ENCODE results near the gene AGK.

Gene AGK

GRCh38 chr7:141701489-141702046, 150.4 kb downstream of the AGK start:
- Histone ChIP-seq H3K27me3 (ENCODE audit: low read length) (no peaks in the 10 kb centered on the region), H2AFZ (ENCODE audit: low read depth, low read length, severe bottlenecking) (peak overlapping the region; percentile 80), H3F3A (ENCODE audit: insufficient read depth) (no peaks in the 10 kb centered on the region; the same call in 1 of the 2 replicates), H3K9me2 (replicated peaks; ENCODE audit: insufficient read depth, low read length) (no peaks in the 10 kb centered on the region), H3K36me3 (ENCODE audit: low read length) (no peaks in the 10 kb centered on the region), H3K9ac (ENCODE audit: low read length) (peak overlapping the region; percentile 52), H3K4me3 (ENCODE audit: insufficient read depth, low read length, poor library complexity, severe bottlenecking) (peak overlapping the region; percentile 66), H3K9me3 (ENCODE audit: insufficient read depth, low read length) (no peaks in the 10 kb centered on the region), H3K27ac (ENCODE audit: low read depth, low read length) (no peak overlapping the region), H4K20me1 (ENCODE audit: low read depth, low read length) (no peaks in the 10 kb centered on the region), H3K79me2 (ENCODE audit: insufficient read depth, low read length) (no peaks in the 10 kb centered on the region), H3K4me2 (ENCODE audit: low read depth, low read length, poor library complexity, severe bottlenecking) (peak overlapping the region; percentile 57)
- no peak for TF ChIP-seq CTCF (IDR thresholded peaks at IDR 0.05; ENCODE audit: insufficient read depth, low read length, poor library complexity, severe bottlenecking)

GRCh38 chr7:141702047-141702567, 150.9 kb downstream of the AGK start, which contains the start of gene DENND11:
TSS of gene DENND11 (minus strand) at chr7:141702166. CDS start at chr7:141702153, 13 bp downstream.
- TF ChIP-seq CTCF (IDR thresholded peaks at IDR 0.05; ENCODE audit: insufficient read depth, low read length, poor library complexity, severe bottlenecking) (no peak), EZH2phosphoT487 (conservative IDR thresholded peaks at IDR 0.05; ENCODE audit: low read length) (no peak)
- Histone ChIP-seq H3K4me2 (ENCODE audit: low read depth, low read length, poor library complexity, severe bottlenecking) (peak within 1 kb of the TSS; percentile 64), H3K27ac (ENCODE audit: low read depth, low read length) (no peak within 1 kb of the TSS)

GRCh38 chr7:141702892-141703291, 151.7 kb downstream of the AGK start:
- Histone ChIP-seq H2AFZ (ENCODE audit: low read depth, low read length, severe bottlenecking) (no peak overlapping the region), H3K4me2 (ENCODE audit: low read depth, low read length, poor library complexity, severe bottlenecking) (peak overlapping the region; percentile 64), H3K27ac (ENCODE audit: low read depth, low read length) (no peak overlapping the region), H4K20me1 (ENCODE audit: low read depth, low read length) (no peaks in the 10 kb centered on the region), H3K9me3 (ENCODE audit: insufficient read depth, low read length) (no peaks in the 10 kb centered on the region), H3K27me3 (ENCODE audit: low read length) (no peaks in the 10 kb centered on the region), H3K79me2 (ENCODE audit: insufficient read depth, low read length) (no peaks in the 10 kb centered on the region), H3K36me3 (ENCODE audit: low read length) (no peaks in the 10 kb centered on the region), H3K9me2 (replicated peaks; ENCODE audit: insufficient read depth, low read length) (no peaks in the 10 kb centered on the region), H3F3A (ENCODE audit: insufficient read depth) (no peaks in the 10 kb centered on the region; the same call in 1 of the 2 replicates), H3K9ac (ENCODE audit: low read length) (no peak overlapping the region), H3K4me3 (ENCODE audit: insufficient read depth, low read length, poor library complexity, severe bottlenecking) (no peak overlapping the region)
- TF ChIP-seq CTCF (IDR thresholded peaks at IDR 0.05; ENCODE audit: insufficient read depth, low read length, poor library complexity, severe bottlenecking) (no peak), EZH2phosphoT487 (conservative IDR thresholded peaks at IDR 0.05; ENCODE audit: low read length) (no peak)

More at GRCh38 chr7:141702047-141702567, 150.9 kb downstream of the AGK start, which contains the start of gene DENND11:
- Histone ChIP-seq H3K9ac (ENCODE audit: low read length) (peak within 1 kb of the TSS; percentile 52), H3K9me2 (replicated peaks; ENCODE audit: insufficient read depth, low read length) (no peaks in the 10 kb centered on the region), H3K79me2 (ENCODE audit: insufficient read depth, low read length) (no peaks in the 10 kb centered on the region), H3F3A (ENCODE audit: insufficient read depth) (no peaks in the 10 kb centered on the region; the same call in 1 of the 2 replicates), H3K36me3 (ENCODE audit: low read length) (no peaks in the 10 kb centered on the region), H2AFZ (ENCODE audit: low read depth, low read length, severe bottlenecking) (peak within 1 kb of the TSS; percentile 80), H3K27me3 (ENCODE audit: low read length) (no peaks in the 10 kb centered on the region), H4K20me1 (ENCODE audit: low read depth, low read length) (no peaks in the 10 kb centered on the region), H3K4me3 (ENCODE audit: insufficient read depth, low read length, poor library complexity, severe bottlenecking) (peak within 1 kb of the TSS; percentile 66), H3K9me3 (ENCODE audit: insufficient read depth, low read length) (no peaks in the 10 kb centered on the region)

Data from SU-DHL-6 (cell line).